GM18526 (cell line): ENCODE data around the gene ROBO4.

Experiments used
- POLR2A ChIP-seq: IDR thresholded peaks from 3 replicates; pipeline ENCODE4 v1.6.1; 2011; ENCODE audit not compliant: insufficient read length; ENCODE audit errors: extremely low read depth

Gene ROBO4

GRCh38 chr11:124861670-124862069 lies 36.0 kb downstream of the ROBO4 start:
- no peak for TF ChIP-seq POLR2A

- TF ChIP-seq POLR2A: no peak
Measured at GRCh38 chr11:124859171-124859570, 38.5 kb downstream of the ROBO4 start.

- no peak for TF ChIP-seq POLR2A
Measured at GRCh38 chr11:124846070-124846673, 51.5 kb downstream of the ROBO4 start.

GRCh38 chr11:124844664-124845079 lies 53.0 kb downstream of the ROBO4 start:
- TF ChIP-seq POLR2A: no peak

- no peak for TF ChIP-seq POLR2A
Measured at GRCh38 chr11:124843616-124843910, 54.1 kb downstream of the ROBO4 start.

- TF ChIP-seq POLR2A: no peak
Measured at GRCh38 chr11:124842305-124842704, 55.4 kb downstream of the ROBO4 start.

- no peak for TF ChIP-seq POLR2A
Measured at GRCh38 chr11:124841840-124842239, 55.8 kb downstream of the ROBO4 start.

GRCh38 chr11:124841201-124841600 lies 56.5 kb downstream of the ROBO4 start:
- TF ChIP-seq POLR2A: no peak

GRCh38 chr11:124840666-124841065 lies 57.0 kb downstream of the ROBO4 start:
- TF ChIP-seq POLR2A: no peak

- no peak for TF ChIP-seq POLR2A
Measured at GRCh38 chr11:124839972-124840621, 57.6 kb downstream of the ROBO4 start.

- no peak for TF ChIP-seq POLR2A
Measured at GRCh38 chr11:124839128-124839971, 58.3 kb downstream of the ROBO4 start.

- TF ChIP-seq POLR2A: no peak
Measured at GRCh38 chr11:124838805-124839127, 58.9 kb downstream of the ROBO4 start.

GRCh38 chr11:124837491-124837856 lies 60.2 kb downstream of the ROBO4 start:
- no peak for TF ChIP-seq POLR2A

GRCh38 chr11:124835918-124836317 lies 61.7 kb downstream of the ROBO4 start:
- TF ChIP-seq POLR2A: no peak

GRCh38 chr11:124834526-124835180 lies 63.0 kb downstream of the ROBO4 start:
- no peak for TF ChIP-seq POLR2A
